Neural progenitor cell (in vitro differentiated cells): ENCODE data around the gene ALKAL2. TPM values are rescaled to one million over a fixed set of nuclear protein-coding genes. Genes with fewer than 3 reads are reported as not detected.

Experiments
- DNase-seq: peaks from one replicate; pipeline ENCODE4 v3.0.0-alpha.2; 2016; ENCODE audit warnings: low spot score
- H2AFZ ChIP-seq: fragments of 200-600 bp; sonication (generic); replicated peaks from 2 replicates; pipeline ENCODE4 v1.6.1; 2016; ENCODE audit warnings: antibody characterized with exemption
- H3F3A ChIP-seq: fragments of 200-600 bp; sonication (generic); 2 replicates; pipeline ENCODE4 v1.6.1; 2016; ENCODE audit warnings: antibody characterized with exemption, low read depth
- H3K27ac ChIP-seq: fragments of 200-600 bp; sonication (generic); 2 replicates; pipeline ENCODE4 v1.5.1; 2016; ENCODE audit warnings: mild to moderate bottlenecking
- H3K27me3 ChIP-seq: fragments of 200-600 bp; sonication (generic); 2 replicates; pipeline ENCODE4 v1.6.1; 2016; ENCODE audit warnings: mild to moderate bottlenecking, moderate library complexity
- H3K36me3 ChIP-seq: fragments of 200-600 bp; sonication (generic); 2 replicates; pipeline ENCODE4 v1.5.1; 2016
- H3K4me1 ChIP-seq: fragments of 200-600 bp; sonication (generic); 2 replicates; pipeline ENCODE4 v1.6.1; 2016; ENCODE audit warnings: mixed run types
- H3K4me2 ChIP-seq: fragments of 200-600 bp; sonication (generic); 2 replicates; pipeline ENCODE4 v1.6.1; 2016
- H3K4me3 ChIP-seq: fragments of 200-600 bp; sonication (generic); 2 replicates; pipeline ENCODE4 v1.5.1; 2016
- H3K79me2 ChIP-seq: fragments of 200-600 bp; sonication (generic); 2 replicates; pipeline ENCODE4 v1.6.1; 2016; ENCODE audit warnings: low read depth
- H3K9ac ChIP-seq: fragments of 200-600 bp; sonication (generic); 2 replicates; pipeline ENCODE4 v1.6.1; 2016
- H3K9me3 ChIP-seq: fragments of 200-600 bp; sonication (generic); 2 replicates; pipeline ENCODE4 v1.5.1; 2016; ENCODE audit warnings: low read depth
- H4K20me1 ChIP-seq: fragments of 200-600 bp; sonication (generic); 2 replicates; pipeline ENCODE4 v1.6.1; 2016; ENCODE audit warnings: low read depth
- H3K27ac Mint-ChIP-seq: 3 replicates; pipeline ENCODE4 v1.8.0; 2021; ENCODE audit warnings: mixed read lengths
- H3K27me3 Mint-ChIP-seq: 2 replicates; pipeline ENCODE4 v1.8.0; 2022; ENCODE audit warnings: low read depth, mild to moderate bottlenecking, inconsistent platforms, moderate library complexity, mixed read lengths; ENCODE audit not compliant: insufficient read depth
- H3K36me3 Mint-ChIP-seq: 3 replicates; pipeline ENCODE4 v1.8.0; 2021; ENCODE audit warnings: mixed read lengths
- H3K4me1 Mint-ChIP-seq: 3 replicates; pipeline ENCODE4 v1.8.0; 2021; ENCODE audit warnings: mixed read lengths
- H3K4me3 Mint-ChIP-seq: 3 replicates; pipeline ENCODE4 v1.8.0; 2021; ENCODE audit warnings: mild to moderate bottlenecking, moderate library complexity, mixed read lengths
- H3K9me3 Mint-ChIP-seq: 3 replicates; pipeline ENCODE4 v1.8.0; 2020; ENCODE audit warnings: mixed read lengths
- EZH2 ChIP-seq: fragments of 200-600 bp; sonication (generic); IDR thresholded peaks from 2 replicates; pipeline ENCODE4 v1.6.1; 2017; ENCODE audit warnings: antibody characterized with exemption, mild to moderate bottlenecking, moderate library complexity
- EZH2phosphoT487 ChIP-seq: fragments of 200-600 bp; sonication (generic); IDR thresholded peaks from 2 replicates; pipeline ENCODE4 v1.6.1; 2017; ENCODE audit warnings: antibody characterized with exemption
- total RNA-seq: library from RNA; depleted of rRNA; stranded (reverse); fragments of >200 nt; gene quantifications from 2 replicates; pipeline ENCODE4 v1.2.3, GENCODE V29; 2015; ENCODE audit warnings: low replicate concordance
- TF ChIP-seq, protein P1 (sequence below): fragments of 200-600 bp; sonication (generic); IDR thresholded peaks from 2 replicates; pipeline ENCODE4 v1.5.1; 2017; ENCODE audit warnings: antibody characterized with exemption, mild to moderate bottlenecking

The ALKAL2 gene
- total RNA-seq, 1 donor from 2014 or later, result not detected

DNA sequence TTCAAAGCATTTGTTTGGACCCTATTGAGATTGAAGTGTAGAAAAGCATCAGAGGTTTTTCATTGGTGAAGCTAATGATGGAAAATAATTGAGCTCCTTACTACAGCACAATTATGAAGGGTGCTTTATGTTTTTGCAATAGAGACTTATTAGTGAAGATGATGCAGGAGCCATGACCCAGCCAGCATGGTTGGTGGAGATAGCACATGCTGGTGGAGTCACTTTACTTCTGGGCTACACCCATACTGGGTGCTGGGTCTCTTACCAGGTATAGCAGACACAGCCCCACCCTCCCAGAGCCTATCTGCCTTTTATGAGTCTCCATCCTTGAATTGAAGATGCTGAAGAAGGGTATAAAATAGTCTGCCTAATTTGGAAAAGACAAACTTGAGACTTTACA is 19.6 kb downstream of the ALKAL2 start:
- peaks cover 78% of the 10 kb centered on the region for H4K20me1 ChIP-seq

DNA sequence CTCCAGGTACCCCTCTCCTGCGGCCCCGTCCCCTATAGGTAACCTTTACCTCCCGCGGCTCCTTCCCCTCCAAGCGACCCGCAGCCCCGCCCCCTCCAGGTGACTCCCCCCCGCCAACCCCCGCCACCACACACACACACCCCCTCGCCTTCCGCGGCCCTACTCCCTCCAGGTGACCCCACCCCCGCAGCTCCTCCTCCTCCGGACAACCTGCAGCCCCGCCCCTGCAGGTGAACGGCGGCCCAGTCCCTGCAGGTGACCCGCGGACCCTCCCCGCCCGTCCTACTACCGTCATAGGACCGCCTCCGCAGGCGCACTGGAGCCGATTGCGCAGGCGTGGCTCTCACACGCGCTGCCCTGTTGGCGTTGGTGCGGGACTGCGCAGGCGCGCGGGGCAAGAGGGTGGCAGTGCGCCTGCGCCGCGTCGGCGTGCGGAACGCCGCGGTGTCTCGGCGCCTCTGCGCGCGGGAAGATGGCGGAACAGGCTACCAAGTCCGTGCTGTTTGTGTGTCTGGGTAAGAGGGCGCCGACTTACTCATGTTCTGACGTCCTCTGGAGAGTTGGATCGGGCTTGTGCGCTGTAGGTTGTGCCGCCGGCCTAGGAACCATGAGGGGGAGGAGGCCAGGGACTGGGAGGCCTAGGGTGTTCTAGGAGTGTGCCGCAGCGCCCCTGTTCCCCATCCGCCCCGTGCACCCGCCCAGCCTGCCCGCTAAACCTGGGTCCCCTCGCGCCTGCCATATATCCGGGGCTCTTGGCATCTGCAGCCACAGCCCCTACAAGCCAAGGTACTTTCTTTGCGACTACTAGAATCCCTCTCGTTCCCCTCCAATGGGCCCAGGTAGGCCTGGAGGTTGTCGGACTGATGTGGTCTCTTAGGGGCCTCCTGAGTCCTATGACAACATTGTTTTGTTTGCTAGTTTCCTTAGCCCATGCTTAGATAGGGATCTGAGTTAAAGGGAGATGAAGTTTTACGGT is 23.1 kb downstream of the ALKAL2 start, which contains the start of gene ACP1:
ACP1 (plus strand) TSS at position 455 of the 976 bp plus-strand sequence; CDS start at position 473, 18 bp downstream.
- H3K79me2 ChIP-seq, result peaks cover 51% of the 10 kb centered on the region

More for the DNA sequence above, 19.6 kb downstream of the ALKAL2 start:
- Histone ChIP-seq H3K4me1 (peaks cover 8% of the 10 kb centered on the region), H3K9ac (no peak overlapping the region), H3K36me3 (no peaks in the 10 kb centered on the region), H3K79me2 (peaks cover 86% of the 10 kb centered on the region), H3K27me3 (peaks cover 11% of the 10 kb centered on the region), H3K27ac (no peak overlapping the region), H3K9me3 (no peaks in the 10 kb centered on the region), H3K4me2 (no peak overlapping the region), H3K4me3 (no peak overlapping the region), H2AFZ (no peak overlapping the region), H3F3A (no peaks in the 10 kb centered on the region)
- Mint-ChIP-seq H3K4me3 (no peak overlapping the region), H3K9me3 (peaks cover 2% of the 10 kb centered on the region), H3K36me3 (peaks cover 22% of the 10 kb centered on the region), H3K27me3 (peaks cover 2% of the 10 kb centered on the region), H3K4me1 (peaks cover 10% of the 10 kb centered on the region), H3K27ac (no peak overlapping the region)
- TF ChIP-seq EZH2phosphoT487, result no peak
- TF ChIP-seq, protein P1, sequence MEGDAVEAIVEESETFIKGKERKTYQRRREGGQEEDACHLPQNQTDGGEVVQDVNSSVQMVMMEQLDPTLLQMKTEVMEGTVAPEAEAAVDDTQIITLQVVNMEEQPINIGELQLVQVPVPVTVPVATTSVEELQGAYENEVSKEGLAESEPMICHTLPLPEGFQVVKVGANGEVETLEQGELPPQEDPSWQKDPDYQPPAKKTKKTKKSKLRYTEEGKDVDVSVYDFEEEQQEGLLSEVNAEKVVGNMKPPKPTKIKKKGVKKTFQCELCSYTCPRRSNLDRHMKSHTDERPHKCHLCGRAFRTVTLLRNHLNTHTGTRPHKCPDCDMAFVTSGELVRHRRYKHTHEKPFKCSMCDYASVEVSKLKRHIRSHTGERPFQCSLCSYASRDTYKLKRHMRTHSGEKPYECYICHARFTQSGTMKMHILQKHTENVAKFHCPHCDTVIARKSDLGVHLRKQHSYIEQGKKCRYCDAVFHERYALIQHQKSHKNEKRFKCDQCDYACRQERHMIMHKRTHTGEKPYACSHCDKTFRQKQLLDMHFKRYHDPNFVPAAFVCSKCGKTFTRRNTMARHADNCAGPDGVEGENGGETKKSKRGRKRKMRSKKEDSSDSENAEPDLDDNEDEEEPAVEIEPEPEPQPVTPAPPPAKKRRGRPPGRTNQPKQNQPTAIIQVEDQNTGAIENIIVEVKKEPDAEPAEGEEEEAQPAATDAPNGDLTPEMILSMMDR, result no peak
- no peak for TF ChIP-seq EZH2
- no peak for DNase-seq

DNA sequence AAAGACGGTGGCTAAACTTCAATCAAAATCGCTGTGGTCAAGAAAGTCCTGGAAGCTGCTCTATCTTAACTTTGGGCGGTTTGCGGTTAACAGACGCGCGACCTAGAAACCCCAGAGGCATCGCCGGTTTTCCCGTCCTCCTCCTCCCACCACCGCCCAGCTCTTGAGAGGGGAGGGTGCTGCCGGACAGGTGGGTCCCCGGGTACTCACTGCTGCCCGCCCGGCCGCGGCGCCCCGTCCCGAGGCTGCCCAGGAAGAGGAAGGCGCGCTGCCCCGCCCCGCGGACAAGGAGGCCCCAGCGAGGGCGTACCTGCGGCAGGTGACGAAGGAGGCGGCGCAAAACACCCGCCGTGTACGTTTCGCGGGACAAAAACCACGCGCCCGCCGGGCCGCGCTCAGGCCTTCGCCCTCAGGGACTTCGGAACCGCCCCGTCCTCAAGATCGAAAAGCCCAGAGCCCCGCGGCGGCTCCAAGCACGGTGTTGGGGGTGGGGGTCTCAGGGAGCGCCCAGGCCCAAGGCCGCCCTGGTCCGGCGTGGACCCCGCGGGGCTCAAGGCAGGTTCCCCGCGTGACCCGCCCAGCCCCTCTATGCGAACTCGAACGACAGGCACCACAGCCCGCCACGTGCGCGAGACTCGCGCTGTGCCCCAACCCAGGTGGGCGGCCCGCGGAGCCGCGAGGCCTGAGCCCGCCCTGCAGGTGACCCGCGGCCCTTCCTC is 24.0 kb downstream of the ALKAL2 start, which contains the start of gene SH3YL1:
SH3YL1 (minus strand) TSS at position 259 of the 719 bp plus-strand sequence; CDS start at position 211, 48 bp downstream.
- Mint-ChIP-seq H3K36me3 (peaks cover 36% of the 10 kb centered on the region), H3K4me1 (peaks cover 10% of the 10 kb centered on the region), H3K27ac (peak within 1 kb of the TSS; percentile 85), H3K27me3 (peaks cover 3% of the 10 kb centered on the region), H3K9me3 (peaks cover 30% of the 10 kb centered on the region), H3K4me3 (peak within 1 kb of the TSS; percentile 95)
- Histone ChIP-seq H3K36me3 (no peaks in the 10 kb centered on the region), H3K4me2 (peak within 1 kb of the TSS; percentile 94), H3K79me2 (peaks cover 42% of the 10 kb centered on the region), H3K4me1 (peaks cover 8% of the 10 kb centered on the region), H4K20me1 (peaks cover 35% of the 10 kb centered on the region), H3K27ac (no peak within 1 kb of the TSS), H3K27me3 (peaks cover 28% of the 10 kb centered on the region), H3K9ac (peak within 1 kb of the TSS; percentile 73), H3F3A (no peaks in the 10 kb centered on the region), H3K4me3 (peak within 1 kb of the TSS; percentile 69), H3K9me3 (no peaks in the 10 kb centered on the region), H2AFZ (peak within 1 kb of the TSS; percentile 92)
- peak; percentile 39 for DNase-seq
- TF ChIP-seq EZH2 (peak; percentile 74), EZH2phosphoT487 (peak; percentile 61)
- TF ChIP-seq, protein P1, result no peak

More for the DNA sequence above, 23.1 kb downstream of the ALKAL2 start, which contains the start of gene ACP1:
- H3K27ac ChIP-seq, result no peak within 1 kb of the TSS
- peaks cover 44% of the 10 kb centered on the region for H4K20me1 ChIP-seq
- peaks cover 26% of the 10 kb centered on the region for H3K9me3 Mint-ChIP-seq
- H3K27me3 ChIP-seq, result peaks cover 28% of the 10 kb centered on the region
- H3K4me1 Mint-ChIP-seq, result peaks cover 10% of the 10 kb centered on the region
- H3K36me3 Mint-ChIP-seq, result peaks cover 34% of the 10 kb centered on the region
- H3K4me1 ChIP-seq, result peaks cover 8% of the 10 kb centered on the region
- H3K4me3 Mint-ChIP-seq, result peak within 1 kb of the TSS; percentile 95
- peak within 1 kb of the TSS; percentile 69 for H3K4me3 ChIP-seq
- H3K9ac ChIP-seq, result peak within 1 kb of the TSS; percentile 73
- H2AFZ ChIP-seq, result peak within 1 kb of the TSS; percentile 92
- H3F3A ChIP-seq, result no peaks in the 10 kb centered on the region
- H3K36me3 ChIP-seq, result no peaks in the 10 kb centered on the region
- H3K27ac Mint-ChIP-seq, result peak within 1 kb of the TSS; percentile 85
- H3K27me3 Mint-ChIP-seq, result peaks cover 3% of the 10 kb centered on the region
- peak within 1 kb of the TSS; percentile 94 for H3K4me2 ChIP-seq
- peak; percentile 98 for DNase-seq
- H3K9me3 ChIP-seq, result no peaks in the 10 kb centered on the region
- TF ChIP-seq, protein P1, result no peak
- TF ChIP-seq EZH2phosphoT487 (no peak), EZH2 (no peak)
